GM13977 (cell line): ENCODE data around the gene HNF1B.

ENCODE experiments used
- DNase-seq: peaks from one replicate; pipeline ENCODE4 v3.0.0; 2012; ENCODE audit warnings: low spot score
- in situ Hi-C: fragments of 300-500 bp; cut with MboI; formaldehyde crosslinking; loops from one replicate; pipeline ENCODE4 v1.12.0; 2022; ENCODE audit warnings: low sequenced_read_pairs, low pct_unique_long_range_greater_than_20kb, mixed read lengths, inconsistent platforms; ENCODE audit not compliant: unreplicated experiment
- TF ChIP-seq, protein P1 (sequence below): IDR thresholded peaks from 2 replicates; pipeline ENCODE4 v1.5.1; 2012; ENCODE audit warnings: mild to moderate bottlenecking, control low read depth; ENCODE audit not compliant: insufficient read depth; ENCODE audit errors: extremely low read depth, missing control alignments

The HNF1B gene

DNA sequence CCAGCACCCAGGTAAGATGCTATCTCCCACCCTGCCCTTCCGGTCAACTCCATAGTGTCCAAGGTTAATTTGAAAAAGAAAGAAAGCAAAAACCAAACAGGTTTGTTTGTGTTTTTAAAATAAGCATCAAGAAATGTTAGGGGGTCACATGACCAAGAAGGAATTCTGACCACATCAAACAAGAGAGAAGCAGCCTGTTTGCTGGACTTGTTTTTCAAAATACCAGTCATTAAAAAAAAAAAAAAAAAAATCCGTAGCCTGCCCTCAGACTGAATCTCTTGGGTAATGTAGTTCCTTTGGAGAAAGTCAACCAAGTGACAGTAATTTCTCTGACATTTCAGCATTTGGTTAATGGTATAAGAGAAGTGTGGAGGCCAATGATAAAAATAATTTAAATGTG, 38.4 kb downstream of the HNF1B start:
- no peak for DNase-seq
- TF ChIP-seq, protein P1, sequence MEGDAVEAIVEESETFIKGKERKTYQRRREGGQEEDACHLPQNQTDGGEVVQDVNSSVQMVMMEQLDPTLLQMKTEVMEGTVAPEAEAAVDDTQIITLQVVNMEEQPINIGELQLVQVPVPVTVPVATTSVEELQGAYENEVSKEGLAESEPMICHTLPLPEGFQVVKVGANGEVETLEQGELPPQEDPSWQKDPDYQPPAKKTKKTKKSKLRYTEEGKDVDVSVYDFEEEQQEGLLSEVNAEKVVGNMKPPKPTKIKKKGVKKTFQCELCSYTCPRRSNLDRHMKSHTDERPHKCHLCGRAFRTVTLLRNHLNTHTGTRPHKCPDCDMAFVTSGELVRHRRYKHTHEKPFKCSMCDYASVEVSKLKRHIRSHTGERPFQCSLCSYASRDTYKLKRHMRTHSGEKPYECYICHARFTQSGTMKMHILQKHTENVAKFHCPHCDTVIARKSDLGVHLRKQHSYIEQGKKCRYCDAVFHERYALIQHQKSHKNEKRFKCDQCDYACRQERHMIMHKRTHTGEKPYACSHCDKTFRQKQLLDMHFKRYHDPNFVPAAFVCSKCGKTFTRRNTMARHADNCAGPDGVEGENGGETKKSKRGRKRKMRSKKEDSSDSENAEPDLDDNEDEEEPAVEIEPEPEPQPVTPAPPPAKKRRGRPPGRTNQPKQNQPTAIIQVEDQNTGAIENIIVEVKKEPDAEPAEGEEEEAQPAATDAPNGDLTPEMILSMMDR: no peak
- in situ Hi-C loops: loop anchor here (10.0 kb wide), 1 partner anchor 78 kb away; no protein-coding TSS in a partner anchor

DNA sequence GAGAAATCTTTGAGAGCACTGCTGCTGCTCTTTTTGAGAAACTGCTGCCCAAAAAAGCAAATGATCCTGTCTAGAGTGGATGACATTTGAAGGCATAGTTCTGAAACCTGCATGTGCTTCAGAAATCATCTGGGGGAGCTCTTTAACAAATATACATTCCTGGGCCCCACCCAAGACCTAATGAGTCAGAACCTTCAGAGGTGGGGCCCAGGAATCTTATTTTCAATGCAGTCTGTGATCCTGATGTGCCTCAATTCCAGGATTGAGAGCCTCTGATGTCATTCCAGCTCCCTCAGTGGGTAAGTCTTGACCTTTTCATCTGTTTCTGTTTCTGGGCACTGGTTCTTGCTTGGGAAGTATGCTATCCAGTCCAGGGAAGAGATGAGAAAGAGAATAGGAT, 42.3 kb downstream of the HNF1B start:
- in situ Hi-C loops: loop anchor here (10.0 kb wide), 1 partner anchor 82 kb away; no protein-coding TSS in a partner anchor
- TF ChIP-seq, protein P1: no peak
- no peak for DNase-seq

DNA sequence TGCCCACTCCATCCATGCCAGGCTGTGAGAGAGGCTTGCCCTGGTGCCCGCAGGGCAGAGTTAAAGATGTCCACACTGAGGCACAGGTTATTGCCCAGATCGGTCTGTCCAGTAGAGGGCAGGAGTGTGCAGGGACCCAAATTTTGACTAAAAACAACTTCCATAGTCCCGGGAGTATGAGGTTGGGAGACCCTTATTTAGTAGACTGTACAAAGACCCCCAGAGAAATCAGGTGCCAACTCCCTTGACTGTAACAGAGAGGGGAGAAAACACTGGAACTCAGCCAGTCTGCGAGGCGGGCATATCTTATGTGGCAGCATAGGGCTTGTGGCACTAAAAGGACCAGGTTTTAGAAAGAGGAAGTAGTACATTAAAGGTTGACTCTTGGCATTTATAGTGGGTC, 43.4 kb downstream of the HNF1B start:
- in situ Hi-C loops: loop anchor here (10.0 kb wide), 1 partner anchor 83 kb away; no protein-coding TSS in a partner anchor

DNA sequence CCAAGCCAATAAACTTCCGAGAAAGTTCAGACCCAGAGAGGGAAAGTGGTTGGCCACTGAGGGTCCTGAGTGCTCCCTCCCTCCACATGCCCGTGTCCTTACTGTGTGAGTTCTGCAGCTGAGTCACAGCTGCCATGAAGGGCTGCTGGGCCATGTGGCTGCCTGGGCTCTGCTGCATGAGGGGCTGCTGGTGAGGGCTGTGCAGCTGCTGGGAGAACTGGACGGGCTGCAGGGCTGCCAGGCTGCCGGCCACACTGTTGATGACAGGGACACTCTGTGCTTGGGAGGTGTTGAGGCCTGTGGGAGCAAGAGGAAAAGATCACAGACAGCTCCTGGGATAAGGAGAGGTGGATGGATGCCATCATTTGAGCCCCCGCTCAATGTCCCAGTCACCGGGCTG, 44.0 kb downstream of the HNF1B start:
- in situ Hi-C loops: loop anchor here (10.0 kb wide), 1 partner anchor 84 kb away; no protein-coding TSS in a partner anchor
- TF ChIP-seq, protein P1: no peak
- no peak for DNase-seq

More for the DNA sequence above, 43.4 kb downstream of the HNF1B start:
- TF ChIP-seq, protein P1: peak; percentile 81
- DNase-seq: peak; percentile 68

DNA sequence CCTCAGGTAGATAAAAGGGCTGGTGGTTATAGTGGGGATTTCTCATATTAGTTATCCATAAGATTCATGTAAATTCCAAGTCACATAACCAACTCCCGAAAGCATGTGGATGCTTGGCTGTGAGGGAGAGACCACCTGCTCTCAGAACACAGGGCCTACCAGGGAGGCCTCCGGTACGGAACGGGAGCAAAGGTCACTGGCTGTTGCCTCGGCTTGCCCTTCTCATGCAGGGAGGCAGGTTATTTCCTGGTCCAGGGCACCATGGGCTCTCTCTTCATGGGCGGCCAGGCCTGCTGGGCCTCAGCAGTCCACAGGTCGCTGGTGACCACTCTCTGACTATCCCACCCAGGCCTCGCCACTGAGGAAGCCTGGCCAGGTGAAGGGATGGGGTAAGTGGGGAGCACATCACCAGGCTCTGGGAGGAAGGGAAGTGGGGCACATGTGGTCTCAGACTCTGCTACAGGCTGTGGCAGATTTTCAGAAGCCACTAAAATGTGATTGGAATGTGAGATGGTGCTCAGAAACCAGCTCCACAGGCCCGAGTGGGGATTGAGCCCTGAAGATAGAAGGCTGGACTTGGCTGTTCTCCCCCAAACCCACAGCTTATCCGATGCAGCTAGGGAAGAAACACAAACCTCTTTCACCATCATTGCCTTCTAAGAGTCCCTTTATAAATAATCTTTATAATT, 45.4 kb downstream of the HNF1B start:
- DNase-seq: no peak
- in situ Hi-C loops: no loop called here
- TF ChIP-seq, protein P1: no peak

DNA sequence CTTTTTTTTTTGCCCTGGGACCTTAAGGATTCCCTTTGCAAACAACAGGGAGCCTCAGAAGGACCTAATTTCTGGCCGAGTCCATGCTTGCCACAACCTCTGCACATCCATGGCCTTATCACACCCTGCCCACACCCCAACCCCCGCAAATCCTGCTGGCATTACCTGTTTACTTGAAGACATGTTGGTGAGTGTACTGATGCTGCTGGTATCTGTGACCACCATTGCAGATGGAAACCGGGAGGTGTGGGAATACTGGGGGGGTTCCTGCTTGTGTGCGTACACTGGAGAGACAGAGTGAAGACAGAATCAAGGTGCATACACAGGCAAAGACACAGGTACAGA, 46.0 kb downstream of the HNF1B start:
- in situ Hi-C loops: no loop called here
- TF ChIP-seq, protein P1: no peak
- no peak for DNase-seq
